Body of pancreas (tissue), 4 donors: ENCODE results near the gene PTPRN2.

Experiments used
- POLR2A ChIP-seq, 3 donors: fragments of 450-650 bp; IDR thresholded peaks; one replicate each; pipeline ENCODE4 v1.6.1; 2016; ENCODE audit warnings: antibody characterized with exemption in 3 of 3, mild to moderate bottlenecking in 2 of 3
- TF ChIP-seq, protein P1 (sequence below), 7 experiments: fragments of 450-650 bp in 4 of 7; fragments of 200-600 bp in 3 of 7; sonication (generic) in 3 of 7; IDR thresholded peaks; one replicate each; pipeline ENCODE4 v1.5.1; 2016 to 2019; ENCODE audit warnings: antibody characterized with exemption in 7 of 7

GRCh38 chr7:157893535-157894044 is 694.0 kb downstream of the PTPRN2 start:
- TF ChIP-seq, protein P1, sequence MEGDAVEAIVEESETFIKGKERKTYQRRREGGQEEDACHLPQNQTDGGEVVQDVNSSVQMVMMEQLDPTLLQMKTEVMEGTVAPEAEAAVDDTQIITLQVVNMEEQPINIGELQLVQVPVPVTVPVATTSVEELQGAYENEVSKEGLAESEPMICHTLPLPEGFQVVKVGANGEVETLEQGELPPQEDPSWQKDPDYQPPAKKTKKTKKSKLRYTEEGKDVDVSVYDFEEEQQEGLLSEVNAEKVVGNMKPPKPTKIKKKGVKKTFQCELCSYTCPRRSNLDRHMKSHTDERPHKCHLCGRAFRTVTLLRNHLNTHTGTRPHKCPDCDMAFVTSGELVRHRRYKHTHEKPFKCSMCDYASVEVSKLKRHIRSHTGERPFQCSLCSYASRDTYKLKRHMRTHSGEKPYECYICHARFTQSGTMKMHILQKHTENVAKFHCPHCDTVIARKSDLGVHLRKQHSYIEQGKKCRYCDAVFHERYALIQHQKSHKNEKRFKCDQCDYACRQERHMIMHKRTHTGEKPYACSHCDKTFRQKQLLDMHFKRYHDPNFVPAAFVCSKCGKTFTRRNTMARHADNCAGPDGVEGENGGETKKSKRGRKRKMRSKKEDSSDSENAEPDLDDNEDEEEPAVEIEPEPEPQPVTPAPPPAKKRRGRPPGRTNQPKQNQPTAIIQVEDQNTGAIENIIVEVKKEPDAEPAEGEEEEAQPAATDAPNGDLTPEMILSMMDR (IDR thresholded peaks at IDR 0.05), result no peak
- TF ChIP-seq POLR2A (IDR thresholded peaks at IDR 0.05), result no peak
